Ovary (tissue), 3 donors: Measurements from ENCODE around the gene AQP7.

ENCODE experiments used
- POLR2A ChIP-seq: fragments of 450-650 bp; IDR thresholded peaks from one replicate; pipeline ENCODE4 v1.6.1; 2017; ENCODE audit warnings: antibody characterized with exemption, mild to moderate bottlenecking, moderate library complexity
- TF ChIP-seq, protein P1 (sequence below), 3 donors: fragments of 450-650 bp in 2 of 3; fragments of 200-600 bp in 1 of 3; IDR thresholded peaks; one replicate each; pipeline versions ENCODE4 v1.5.1 to v1.8.0; 2016 to 2022; ENCODE audit warnings: antibody characterized with exemption in 3 of 3, mild to moderate bottlenecking in 1 of 3
- donor health status: DM: no; HTN: no; CAD: no.

DNA sequence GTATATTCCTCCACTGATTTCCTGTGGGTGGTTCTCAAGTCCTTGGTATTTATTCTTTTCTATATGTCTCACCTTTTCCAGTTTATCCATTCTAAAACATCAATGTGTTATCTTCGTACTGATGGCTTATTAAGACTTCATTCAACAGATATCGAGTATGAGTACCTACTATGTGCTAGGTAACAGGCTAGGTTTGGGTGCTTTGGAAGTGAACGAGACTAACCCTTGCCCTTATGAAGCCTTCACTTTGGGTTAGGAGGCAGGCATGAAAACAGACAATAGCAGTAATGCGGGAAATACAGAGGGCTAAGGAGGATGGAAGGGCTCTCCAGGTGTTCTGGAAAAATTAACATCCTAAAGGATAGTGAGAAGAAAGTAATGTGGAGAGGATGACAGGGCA lies 53.4 kb downstream of the AQP7 start:
- TF ChIP-seq, protein P1, sequence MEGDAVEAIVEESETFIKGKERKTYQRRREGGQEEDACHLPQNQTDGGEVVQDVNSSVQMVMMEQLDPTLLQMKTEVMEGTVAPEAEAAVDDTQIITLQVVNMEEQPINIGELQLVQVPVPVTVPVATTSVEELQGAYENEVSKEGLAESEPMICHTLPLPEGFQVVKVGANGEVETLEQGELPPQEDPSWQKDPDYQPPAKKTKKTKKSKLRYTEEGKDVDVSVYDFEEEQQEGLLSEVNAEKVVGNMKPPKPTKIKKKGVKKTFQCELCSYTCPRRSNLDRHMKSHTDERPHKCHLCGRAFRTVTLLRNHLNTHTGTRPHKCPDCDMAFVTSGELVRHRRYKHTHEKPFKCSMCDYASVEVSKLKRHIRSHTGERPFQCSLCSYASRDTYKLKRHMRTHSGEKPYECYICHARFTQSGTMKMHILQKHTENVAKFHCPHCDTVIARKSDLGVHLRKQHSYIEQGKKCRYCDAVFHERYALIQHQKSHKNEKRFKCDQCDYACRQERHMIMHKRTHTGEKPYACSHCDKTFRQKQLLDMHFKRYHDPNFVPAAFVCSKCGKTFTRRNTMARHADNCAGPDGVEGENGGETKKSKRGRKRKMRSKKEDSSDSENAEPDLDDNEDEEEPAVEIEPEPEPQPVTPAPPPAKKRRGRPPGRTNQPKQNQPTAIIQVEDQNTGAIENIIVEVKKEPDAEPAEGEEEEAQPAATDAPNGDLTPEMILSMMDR (IDR thresholded peaks at IDR 0.05): no peak
- TF ChIP-seq POLR2A: no peak
